Islet precursor cell (in vitro differentiated cells): Measurements from ENCODE around the gene FSIP2.
A peak's percentile ranks its signal among the peaks of the same experiment; 100 is the strongest.

Experiments
- DNase-seq: peaks from one replicate; pipeline ENCODE4 v3.0.0-alpha.2; 2018

Gene FSIP2, protein sequence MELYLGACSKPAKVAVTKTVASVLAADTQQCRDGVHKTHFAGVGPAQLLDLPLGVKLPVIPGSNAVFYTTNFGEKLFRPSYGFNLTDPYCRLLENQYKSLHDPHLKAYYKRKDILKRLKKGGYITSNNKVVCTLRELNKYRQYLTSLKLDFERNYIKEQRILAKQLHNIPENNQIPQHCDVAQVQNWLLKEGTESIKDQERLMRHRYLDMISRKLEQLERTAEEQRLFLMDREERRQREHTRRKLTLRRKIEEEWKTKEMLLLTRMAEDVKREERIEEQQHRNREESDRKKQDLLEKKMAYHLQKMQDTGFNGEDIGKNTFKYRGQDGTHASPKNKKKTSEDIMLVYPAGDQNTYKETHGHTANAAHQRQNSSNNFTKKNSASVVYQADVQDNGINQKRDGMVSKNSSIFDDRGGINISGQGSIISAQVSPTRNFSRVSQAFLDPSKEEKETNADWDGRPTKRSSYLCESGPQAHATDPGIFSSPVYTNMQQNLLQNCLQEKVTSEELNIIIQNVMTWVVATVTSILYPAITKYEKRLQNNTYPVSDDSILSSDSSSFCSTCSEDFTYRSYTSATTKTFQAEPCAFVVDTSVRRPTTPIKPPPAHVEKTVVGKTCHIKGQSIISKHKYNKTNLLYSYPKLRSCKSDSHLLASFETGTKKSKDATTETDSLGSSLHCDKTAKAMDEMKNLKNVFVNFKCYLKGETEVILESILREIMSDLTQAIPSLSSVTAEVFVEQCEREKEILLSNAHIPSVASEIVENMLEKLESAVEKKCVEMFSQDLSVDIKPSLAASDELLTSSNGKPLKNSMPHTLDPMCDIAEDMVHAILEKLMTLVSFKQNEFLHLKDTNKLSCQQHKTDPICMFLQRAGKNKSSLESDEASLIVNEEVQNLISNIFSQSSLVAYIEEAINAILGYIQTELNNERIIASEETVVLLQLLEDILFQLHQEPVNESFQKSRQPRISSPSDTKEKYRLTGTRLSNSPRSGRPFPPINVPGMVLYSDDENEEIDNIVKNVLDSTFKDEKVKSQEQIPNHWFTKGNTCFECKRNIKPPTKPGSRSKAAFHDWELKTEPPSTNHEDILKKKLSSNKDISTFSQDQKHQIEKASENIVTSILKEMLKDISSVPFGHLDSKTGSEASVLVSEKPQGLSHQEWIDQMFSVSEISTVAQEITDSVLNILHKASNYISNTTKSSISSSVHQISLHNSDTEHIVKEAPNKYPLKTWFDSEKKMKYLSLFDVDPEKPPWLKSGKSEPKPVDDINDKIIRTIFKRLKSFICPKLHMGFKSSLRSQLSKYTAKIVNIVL (N-terminal part only)

DNA sequence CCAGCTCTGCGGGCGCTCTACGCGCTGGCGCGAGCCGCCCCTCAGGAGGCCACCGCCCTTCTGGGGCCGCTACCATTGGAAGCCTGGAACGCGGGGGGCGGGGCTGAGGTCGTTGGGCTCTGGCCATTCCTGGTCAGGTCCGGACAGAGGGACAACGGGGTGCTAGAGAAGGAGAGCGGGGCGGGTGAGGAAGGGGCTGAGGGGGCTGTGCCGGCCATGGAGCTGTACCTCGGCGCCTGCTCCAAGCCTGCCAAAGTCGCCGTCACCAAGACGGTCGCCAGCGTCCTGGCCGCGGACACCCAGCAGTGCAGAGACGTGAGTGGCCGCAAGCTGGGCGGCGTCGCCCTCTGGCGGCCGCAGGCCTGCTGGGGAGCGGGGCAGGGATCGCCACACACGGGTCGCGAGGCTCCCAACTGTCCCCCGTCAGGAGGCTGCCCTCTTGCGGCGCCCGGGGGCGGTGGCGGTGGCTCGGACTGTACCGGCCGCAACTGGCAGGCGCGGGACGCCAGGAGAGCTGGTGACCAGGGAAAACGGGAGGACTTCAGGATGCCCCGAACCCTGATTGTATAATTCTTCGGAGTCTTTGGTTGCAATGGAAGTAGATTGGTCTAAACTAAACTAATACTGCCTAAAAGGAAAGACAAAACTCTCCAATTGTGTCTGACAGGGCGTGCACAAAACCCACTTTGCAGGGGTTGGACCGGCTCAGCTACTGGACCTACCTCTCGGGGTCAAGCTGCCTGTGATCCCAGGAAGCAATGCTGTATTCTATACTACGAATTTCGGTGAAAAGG, at the start of gene FSIP2:
TSS of gene FSIP2 (plus strand) at position 126 of the 794 bp plus-strand sequence. CDS start at position 217, 91 bp downstream.
- peak; percentile 97 for DNase-seq

DNA sequence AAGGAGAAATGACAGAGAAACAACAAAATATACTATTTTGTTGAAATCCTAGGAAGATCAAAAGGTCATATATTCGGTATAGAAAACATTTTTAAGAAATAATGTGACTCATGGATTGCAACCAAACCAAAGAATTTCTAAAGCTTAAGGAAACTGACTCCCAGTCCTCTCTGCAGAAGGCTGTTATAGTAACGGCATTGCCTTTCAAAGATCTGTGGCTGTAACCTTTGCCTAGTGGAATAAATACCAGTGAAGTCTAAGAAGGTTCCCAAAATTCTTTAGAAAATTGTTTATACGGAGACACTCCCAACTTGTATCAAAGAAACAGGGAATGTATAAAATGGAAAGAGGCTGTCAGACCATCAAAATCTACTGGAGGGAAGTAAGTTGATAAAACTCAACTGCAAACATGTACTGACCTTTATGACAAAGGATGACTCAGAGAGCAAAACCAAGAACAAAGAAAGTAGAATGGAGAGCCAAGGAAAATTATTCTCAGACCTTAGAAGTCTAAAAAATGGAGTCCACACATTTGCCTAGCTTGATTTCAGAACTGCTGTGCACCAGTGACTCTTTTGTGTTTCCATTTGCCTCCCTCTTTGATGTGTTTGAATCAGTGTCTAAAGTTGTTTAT, 48.6 kb upstream of the FSIP2 start:
- DNase-seq, result no peak

- DNase-seq, result no peak
Measured at GRCh38 chr2:185695711-185696235, 42.8 kb upstream of the FSIP2 start.

DNA sequence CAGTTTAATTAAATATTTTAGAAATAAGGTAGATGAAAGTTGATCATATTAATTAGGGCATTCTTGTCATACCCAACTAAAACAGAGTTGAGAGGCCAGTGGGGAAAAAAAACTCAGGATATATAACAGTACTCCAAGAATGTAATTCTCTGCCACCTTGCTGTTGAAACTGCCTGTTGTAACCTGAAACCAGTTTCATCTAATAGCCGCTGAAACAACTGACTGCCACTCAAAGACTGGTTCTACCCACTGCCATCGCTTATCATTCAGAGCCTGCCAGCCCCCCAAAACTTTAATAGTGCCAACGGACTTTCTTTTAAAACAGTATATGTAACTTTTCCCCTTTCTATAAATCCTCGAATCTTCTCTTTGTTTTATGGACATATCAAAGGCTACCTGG, 37.7 kb upstream of the FSIP2 start:
- DNase-seq, result no peak

DNA sequence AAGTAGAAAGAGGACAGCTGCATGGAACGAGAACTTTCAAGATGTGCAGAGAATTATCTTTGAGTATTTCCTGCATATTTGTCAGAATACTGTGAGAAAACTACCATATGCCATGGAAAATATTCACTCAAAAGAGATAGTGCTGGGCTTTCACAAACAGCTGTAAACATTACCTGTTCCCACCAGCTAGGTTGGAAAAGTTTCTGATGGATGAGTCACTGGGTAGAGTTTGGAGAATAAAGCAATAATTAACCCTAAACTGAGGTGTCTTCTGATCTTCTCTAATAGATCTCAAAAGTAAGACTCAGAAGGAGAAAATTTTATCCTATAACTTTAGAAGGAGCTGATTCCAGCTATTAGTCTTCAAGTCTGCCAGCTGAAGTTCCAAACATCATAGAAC, 3.9 kb upstream of the FSIP2 start:
- DNase-seq, result no peak

GRCh38 chr2:185736210-185736609, 2.4 kb upstream of the FSIP2 start:
- DNase-seq, result no peak

- no peak for DNase-seq
Measured at GRCh38 chr2:185745864-185746859, 7.6 kb downstream of the FSIP2 start.

DNA sequence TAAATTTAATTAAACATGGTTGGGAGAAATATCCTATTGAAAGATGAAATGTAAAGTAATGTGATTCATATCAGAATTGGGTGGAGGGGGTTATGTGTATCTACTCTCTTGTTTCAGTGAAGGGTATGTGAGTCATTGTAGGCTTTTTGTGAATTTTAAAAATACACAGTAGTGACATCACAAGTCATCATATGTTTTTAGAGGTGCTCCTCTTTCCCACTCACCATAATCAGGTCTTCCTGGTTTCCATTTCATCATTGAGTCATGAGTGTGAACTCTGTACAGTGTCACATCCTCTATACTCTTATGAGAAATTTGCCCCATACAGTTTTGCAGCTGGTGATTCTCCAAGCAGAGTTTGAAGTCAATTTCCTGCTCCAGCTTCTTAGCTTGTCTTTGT, 18.8 kb downstream of the FSIP2 start:
- DNase-seq, result no peak

- DNase-seq, result no peak
Measured at GRCh38 chr2:185771396-185771795, 32.8 kb downstream of the FSIP2 start.

GRCh38 chr2:185780890-185781289, 42.3 kb downstream of the FSIP2 start:
- no peak for DNase-seq

DNA sequence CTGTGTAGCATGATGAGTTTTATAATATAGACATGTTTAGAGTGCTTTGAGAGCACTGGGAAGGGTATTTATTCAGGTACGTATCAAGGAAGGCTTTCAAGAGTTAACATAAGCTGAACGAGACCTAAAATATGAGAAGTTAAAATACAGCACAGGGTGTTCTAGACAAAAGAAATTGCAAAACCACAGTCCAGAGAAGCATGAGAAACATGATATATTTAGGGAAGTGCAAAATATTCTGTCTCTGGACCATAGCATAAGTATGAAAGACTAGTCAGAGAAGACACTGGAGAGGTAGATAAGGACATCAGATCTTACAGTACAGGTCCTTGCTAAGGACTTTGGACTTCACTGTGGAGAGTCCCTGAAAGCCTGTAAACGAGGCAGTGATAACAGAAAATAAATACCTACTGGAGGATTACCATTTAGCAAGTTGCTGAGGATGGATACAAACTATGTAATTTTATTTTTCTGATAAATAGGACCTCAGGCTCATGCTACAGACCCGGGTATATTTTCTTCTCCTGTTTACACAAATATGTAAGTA, 43.7 kb downstream of the FSIP2 start:
- no peak for DNase-seq

DNA sequence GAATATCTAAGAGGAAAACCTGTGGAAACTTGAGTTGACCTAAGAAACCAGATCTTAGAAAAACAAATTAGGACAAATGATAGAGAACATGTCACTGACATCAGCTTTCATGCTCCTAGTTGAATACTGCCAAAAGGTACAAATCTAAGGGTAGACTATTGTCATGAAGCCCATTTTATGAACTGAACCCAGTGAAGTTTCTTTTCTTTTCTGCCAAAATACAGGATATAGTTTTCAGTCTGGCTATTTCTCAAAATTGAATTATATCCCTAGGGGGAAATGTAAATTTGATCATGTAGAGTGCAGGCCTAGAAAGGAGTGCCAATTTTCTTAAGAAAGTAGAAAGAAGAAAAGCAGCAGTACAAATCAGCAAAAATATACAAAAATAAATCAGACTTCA, 46.6 kb downstream of the FSIP2 start:
- DNase-seq, result no peak

DNA sequence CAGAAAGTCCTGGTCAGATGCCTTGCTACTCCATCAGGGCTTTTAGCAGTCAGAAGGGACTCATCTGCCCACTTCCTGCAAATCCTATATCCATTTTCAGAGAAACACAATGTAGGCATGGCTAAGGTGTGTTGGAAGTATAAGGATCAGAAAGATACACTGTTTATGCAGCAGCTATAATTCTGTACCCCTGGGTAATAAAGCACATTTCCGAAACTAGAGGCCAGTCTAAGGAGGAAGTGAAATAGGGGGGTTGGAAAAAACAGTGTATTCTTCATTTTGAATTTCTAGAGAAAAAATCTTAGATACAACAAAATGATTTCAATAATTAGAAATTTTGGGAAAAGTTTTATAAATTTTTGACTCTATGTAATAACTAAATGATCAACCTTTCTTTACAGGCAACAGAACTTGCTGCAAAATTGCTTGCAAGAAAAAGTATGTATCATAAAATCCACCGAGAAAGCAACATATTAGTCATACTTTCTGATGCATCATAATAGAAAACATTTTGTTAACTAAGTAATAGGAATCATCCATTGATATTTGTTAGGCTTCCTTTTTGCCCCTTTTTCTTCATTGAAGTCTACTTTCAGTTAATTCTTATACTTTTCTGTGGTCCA, 47.4 kb downstream of the FSIP2 start:
- no peak for DNase-seq

DNA sequence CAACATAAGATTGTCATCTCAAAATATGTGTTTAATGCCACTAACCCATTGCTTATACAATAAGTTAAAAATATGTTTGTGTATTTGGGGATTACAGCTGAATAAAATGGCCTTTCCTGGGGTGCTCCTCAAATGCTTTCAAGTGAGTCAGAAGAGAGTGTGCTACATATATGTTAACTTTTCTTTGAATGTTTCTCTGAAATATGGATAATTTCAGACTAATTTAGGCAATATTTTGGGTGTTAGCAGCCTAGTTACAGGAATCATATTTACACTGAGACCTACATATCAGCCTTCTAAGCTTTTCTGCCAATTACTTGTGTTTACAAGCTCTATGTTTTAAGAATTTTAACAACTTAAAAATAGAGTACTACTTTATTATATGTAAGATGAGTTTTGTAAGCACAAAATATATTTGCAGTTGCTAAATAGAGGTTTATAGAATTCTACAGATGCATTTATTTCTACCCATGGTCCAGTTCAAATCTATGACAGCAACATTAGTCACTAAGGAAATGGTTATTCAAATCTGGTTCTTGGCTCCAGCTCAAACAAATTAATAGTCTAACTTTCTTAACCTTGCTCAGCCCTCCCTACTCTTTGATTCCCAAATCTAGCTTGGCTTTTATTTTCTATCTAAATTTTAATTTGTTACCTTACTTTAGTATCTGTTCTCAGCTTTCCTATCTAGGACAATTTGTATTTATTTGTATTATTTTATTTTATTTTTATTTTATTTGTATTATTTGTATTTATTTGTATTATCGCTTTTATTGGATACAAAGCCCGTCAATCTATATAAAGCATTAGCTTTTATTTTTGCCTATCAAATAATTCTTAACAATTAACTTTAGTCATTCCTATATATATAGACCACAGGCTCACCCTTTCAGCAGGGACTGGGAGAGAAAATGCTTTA, 48.9 kb downstream of the FSIP2 start:
- no peak for DNase-seq

GRCh38 chr2:185790361-185790760, 51.8 kb downstream of the FSIP2 start:
- DNase-seq, result no peak

- no peak for DNase-seq
Measured at GRCh38 chr2:185793532-185794345, 55.1 kb downstream of the FSIP2 start.

DNA sequence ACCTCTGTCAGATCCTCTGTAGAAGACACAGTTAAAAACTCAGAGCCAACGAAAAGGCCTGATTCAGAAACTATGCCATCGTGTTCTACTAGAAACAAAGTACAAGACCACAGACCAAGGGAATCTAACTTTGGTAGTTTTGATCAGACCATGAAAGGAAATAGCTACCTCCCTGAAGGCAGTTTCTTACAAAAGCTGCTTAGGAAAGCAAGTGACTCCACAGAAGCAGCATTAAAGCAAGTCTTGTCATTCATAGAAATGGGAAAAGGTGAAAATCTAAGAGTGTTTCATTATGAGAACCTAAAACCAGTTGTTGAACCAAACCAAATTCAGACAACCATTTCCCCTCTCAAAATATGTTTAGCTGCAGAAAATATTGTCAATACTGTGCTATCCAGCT, 58.2 kb downstream of the FSIP2 start:
- no peak for DNase-seq
